Measurements from ENCODE around the gene WDFY4. TPM values are rescaled to one million over a fixed set of nuclear protein-coding genes. Genes with fewer than 3 reads are reported as not detected.

Gene WDFY4
- total and polyA plus RNA-seq, 2 experiments from 2014 or later, result 0.14 TPM; not detected in 1

DNA sequence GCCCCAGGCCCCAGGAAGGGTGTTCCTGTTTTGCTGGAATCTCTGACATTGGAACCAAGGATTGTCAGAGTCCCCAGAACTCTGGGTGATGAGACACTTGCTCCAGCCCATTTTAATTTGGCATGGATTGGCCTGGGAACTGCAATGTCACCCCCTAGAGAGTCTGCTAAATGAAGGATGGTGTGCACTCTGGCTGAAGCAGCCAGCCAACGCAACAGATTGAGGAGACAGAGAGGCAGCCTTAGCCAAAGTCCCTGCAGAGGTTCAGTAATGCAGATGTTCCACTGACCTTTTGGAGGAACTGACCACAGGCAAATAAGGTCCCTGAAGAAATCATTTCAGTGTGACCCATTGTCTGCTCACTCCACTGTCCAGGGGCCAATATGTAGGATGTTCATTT, 241.6 kb downstream of the WDFY4 start:
- Histone ChIP-seq H3K4me2 (no peak overlapping the region), H2AFZ (no peak overlapping the region), H3K79me2 (replicated peaks; ENCODE audit: insufficient read depth) (no peaks in the 10 kb centered on the region), H3K27me3 (ENCODE audit: insufficient read depth) (no peaks in the 10 kb centered on the region), H3K36me3 (ENCODE audit: insufficient read depth) (no peaks in the 10 kb centered on the region), H4K20me1 (replicated peaks; ENCODE audit: insufficient read depth) (no peaks in the 10 kb centered on the region), H3K4me3 (no peak overlapping the region), H3K9me2 (ENCODE audit: insufficient read depth) (no peaks in the 10 kb centered on the region), H3K27ac (ENCODE audit: low read depth) (no peak overlapping the region), H3K4me1 (ENCODE audit: insufficient read depth) (0 out of 2 replicates have a peak, but pooled peaks cover 6% of the 10 kb centered on the region), H3F3A (replicated peaks; ENCODE audit: low read depth) (no peaks in the 10 kb centered on the region)
- Mint-ChIP-seq H3K9me3 (no peaks in the 10 kb centered on the region; the same call in 2 of the 3 replicates), H3K4me3 (no peak overlapping the region), H3K4me1 (peaks cover 12% of the 10 kb centered on the region), H3K27me3 (ENCODE audit: insufficient read depth, low read depth, poor library complexity) (peaks cover 4% of the 10 kb centered on the region), H3K27ac (no peak overlapping the region), H3K36me3 (ENCODE audit: low read depth) (no peaks in the 10 kb centered on the region; the same call in 2 of the 3 replicates)
- DNase-seq (ENCODE audit: low spot score), result no peak
- TF ChIP-seq, protein P1, sequence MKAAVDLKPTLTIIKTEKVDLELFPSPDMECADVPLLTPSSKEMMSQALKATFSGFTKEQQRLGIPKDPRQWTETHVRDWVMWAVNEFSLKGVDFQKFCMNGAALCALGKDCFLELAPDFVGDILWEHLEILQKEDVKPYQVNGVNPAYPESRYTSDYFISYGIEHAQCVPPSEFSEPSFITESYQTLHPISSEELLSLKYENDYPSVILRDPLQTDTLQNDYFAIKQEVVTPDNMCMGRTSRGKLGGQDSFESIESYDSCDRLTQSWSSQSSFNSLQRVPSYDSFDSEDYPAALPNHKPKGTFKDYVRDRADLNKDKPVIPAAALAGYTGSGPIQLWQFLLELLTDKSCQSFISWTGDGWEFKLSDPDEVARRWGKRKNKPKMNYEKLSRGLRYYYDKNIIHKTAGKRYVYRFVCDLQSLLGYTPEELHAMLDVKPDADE (IDR thresholded peaks at IDR 0.05), result no peak
- TF ChIP-seq CREB1 (CRISPR knock-in tag; IDR thresholded peaks at IDR 0.05; ENCODE audit: low read depth) (no peak), NANOG (IDR thresholded peaks at IDR 0.05; ENCODE audit: borderline replicate concordance) (no peak), EZH2 (IDR thresholded peaks at IDR 0.05; ENCODE audit: low read depth, unreplicated experiment) (no peak), JUNB (IDR thresholded peaks at IDR 0.05; ENCODE audit: unreplicated experiment) (no peak), ZNF114 (CRISPR knock-in tag; IDR thresholded peaks at IDR 0.05) (no peak), STAT1 (IDR thresholded peaks at IDR 0.05; ENCODE audit: unreplicated experiment) (no peak), POLR2AphosphoS5 (IDR thresholded peaks at IDR 0.05; ENCODE audit: low read depth) (no peak), EZH2phosphoT487 (IDR thresholded peaks at IDR 0.05; ENCODE audit: unreplicated experiment) (no peak), ZNF331 (CRISPR knock-in tag; IDR thresholded peaks at IDR 0.05; ENCODE audit: low read depth) (no peak)
- TF ChIP-seq, protein P2, sequence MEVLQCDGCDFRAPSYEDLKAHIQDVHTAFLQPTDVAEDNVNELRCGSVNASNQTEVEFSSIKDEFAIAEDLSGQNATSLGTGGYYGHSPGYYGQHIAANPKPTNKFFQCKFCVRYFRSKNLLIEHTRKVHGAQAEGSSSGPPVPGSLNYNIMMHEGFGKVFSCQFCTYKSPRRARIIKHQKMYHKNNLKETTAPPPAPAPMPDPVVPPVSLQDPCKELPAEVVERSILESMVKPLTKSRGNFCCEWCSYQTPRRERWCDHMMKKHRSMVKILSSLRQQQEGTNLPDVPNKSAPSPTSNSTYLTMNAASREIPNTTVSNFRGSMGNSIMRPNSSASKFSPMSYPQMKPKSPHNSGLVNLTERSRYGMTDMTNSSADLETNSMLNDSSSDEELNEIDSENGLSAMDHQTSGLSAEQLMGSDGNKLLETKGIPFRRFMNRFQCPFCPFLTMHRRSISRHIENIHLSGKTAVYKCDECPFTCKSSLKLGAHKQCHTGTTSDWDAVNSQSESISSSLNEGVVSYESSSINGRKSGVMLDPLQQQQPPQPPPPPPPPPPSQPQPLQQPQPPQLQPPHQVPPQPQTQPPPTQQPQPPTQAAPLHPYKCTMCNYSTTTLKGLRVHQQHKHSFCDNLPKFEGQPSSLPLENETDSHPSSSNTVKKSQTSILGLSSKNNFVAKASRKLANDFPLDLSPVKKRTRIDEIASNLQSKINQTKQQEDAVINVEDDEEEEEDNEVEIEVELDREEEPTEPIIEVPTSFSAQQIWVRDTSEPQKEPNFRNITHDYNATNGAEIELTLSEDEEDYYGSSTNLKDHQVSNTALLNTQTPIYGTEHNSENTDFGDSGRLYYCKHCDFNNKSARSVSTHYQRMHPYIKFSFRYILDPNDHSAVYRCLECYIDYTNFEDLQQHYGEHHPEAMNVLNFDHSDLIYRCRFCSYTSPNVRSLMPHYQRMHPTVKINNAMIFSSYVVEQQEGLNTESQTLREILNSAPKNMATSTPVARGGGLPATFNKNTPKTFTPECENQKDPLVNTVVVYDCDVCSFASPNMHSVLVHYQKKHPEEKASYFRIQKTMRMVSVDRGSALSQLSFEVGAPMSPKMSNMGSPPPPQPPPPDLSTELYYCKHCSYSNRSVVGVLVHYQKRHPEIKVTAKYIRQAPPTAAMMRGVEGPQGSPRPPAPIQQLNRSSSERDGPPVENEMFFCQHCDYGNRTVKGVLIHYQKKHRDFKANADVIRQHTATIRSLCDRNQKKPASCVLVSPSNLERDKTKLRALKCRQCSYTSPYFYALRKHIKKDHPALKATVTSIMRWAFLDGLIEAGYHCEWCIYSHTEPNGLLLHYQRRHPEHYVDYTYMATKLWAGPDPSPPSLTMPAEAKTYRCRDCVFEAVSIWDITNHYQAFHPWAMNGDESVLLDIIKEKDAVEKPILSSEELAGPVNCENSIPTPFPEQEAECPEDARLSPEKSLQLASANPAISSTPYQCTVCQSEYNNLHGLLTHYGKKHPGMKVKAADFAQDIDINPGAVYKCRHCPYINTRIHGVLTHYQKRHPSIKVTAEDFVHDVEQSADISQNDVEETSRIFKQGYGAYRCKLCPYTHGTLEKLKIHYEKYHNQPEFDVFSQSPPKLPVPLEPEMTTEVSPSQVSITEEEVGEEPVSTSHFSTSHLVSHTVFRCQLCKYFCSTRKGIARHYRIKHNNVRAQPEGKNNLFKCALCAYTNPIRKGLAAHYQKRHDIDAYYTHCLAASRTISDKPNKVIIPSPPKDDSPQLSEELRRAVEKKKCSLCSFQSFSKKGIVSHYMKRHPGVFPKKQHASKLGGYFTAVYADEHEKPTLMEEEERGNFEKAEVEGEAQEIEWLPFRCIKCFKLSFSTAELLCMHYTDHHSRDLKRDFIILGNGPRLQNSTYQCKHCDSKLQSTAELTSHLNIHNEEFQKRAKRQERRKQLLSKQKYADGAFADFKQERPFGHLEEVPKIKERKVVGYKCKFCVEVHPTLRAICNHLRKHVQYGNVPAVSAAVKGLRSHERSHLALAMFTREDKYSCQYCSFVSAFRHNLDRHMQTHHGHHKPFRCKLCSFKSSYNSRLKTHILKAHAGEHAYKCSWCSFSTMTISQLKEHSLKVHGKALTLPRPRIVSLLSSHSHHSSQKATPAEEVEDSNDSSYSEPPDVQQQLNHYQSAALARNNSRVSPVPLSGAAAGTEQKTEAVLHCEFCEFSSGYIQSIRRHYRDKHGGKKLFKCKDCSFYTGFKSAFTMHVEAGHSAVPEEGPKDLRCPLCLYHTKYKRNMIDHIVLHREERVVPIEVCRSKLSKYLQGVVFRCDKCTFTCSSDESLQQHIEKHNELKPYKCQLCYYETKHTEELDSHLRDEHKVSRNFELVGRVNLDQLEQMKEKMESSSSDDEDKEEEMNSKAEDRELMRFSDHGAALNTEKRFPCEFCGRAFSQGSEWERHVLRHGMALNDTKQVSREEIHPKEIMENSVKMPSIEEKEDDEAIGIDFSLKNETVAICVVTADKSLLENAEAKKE (CRISPR knock-in tag; IDR thresholded peaks at IDR 0.05), result no peak
- TF ChIP-seq, protein P3, sequence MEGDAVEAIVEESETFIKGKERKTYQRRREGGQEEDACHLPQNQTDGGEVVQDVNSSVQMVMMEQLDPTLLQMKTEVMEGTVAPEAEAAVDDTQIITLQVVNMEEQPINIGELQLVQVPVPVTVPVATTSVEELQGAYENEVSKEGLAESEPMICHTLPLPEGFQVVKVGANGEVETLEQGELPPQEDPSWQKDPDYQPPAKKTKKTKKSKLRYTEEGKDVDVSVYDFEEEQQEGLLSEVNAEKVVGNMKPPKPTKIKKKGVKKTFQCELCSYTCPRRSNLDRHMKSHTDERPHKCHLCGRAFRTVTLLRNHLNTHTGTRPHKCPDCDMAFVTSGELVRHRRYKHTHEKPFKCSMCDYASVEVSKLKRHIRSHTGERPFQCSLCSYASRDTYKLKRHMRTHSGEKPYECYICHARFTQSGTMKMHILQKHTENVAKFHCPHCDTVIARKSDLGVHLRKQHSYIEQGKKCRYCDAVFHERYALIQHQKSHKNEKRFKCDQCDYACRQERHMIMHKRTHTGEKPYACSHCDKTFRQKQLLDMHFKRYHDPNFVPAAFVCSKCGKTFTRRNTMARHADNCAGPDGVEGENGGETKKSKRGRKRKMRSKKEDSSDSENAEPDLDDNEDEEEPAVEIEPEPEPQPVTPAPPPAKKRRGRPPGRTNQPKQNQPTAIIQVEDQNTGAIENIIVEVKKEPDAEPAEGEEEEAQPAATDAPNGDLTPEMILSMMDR (conservative IDR thresholded peaks at IDR 0.05; ENCODE audit: low read depth in 2 of 2), result no peak
- TF ChIP-seq, protein P4, sequence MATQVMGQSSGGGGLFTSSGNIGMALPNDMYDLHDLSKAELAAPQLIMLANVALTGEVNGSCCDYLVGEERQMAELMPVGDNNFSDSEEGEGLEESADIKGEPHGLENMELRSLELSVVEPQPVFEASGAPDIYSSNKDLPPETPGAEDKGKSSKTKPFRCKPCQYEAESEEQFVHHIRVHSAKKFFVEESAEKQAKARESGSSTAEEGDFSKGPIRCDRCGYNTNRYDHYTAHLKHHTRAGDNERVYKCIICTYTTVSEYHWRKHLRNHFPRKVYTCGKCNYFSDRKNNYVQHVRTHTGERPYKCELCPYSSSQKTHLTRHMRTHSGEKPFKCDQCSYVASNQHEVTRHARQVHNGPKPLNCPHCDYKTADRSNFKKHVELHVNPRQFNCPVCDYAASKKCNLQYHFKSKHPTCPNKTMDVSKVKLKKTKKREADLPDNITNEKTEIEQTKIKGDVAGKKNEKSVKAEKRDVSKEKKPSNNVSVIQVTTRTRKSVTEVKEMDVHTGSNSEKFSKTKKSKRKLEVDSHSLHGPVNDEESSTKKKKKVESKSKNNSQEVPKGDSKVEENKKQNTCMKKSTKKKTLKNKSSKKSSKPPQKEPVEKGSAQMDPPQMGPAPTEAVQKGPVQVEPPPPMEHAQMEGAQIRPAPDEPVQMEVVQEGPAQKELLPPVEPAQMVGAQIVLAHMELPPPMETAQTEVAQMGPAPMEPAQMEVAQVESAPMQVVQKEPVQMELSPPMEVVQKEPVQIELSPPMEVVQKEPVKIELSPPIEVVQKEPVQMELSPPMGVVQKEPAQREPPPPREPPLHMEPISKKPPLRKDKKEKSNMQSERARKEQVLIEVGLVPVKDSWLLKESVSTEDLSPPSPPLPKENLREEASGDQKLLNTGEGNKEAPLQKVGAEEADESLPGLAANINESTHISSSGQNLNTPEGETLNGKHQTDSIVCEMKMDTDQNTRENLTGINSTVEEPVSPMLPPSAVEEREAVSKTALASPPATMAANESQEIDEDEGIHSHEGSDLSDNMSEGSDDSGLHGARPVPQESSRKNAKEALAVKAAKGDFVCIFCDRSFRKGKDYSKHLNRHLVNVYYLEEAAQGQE (IDR thresholded peaks at IDR 0.05; ENCODE audit: unreplicated experiment), result no peak
- no peak for ATAC-seq
